Kidney capillary endothelial cell (primary cell): ENCODE measurements around the gene ATG7.
"Not testable (repeated sequence)": the region's sequence is repeated elsewhere in the genome, so short reads cannot be mapped to it uniquely, and the experiment has no call there.

ENCODE experiments used
- DNase-seq: peaks from one replicate; pipeline ENCODE4 v3.0.0-alpha.2; 2018; ENCODE audit warnings: low spot score

Gene ATG7

GRCh38 chr3:11592445-11593298 lies 320.5 kb downstream of the ATG7 start:
- DNase-seq: no peak

- no peak for DNase-seq
Observed at GRCh38 chr3:11593318-11594034, 321.3 kb downstream of the ATG7 start.

DNA sequence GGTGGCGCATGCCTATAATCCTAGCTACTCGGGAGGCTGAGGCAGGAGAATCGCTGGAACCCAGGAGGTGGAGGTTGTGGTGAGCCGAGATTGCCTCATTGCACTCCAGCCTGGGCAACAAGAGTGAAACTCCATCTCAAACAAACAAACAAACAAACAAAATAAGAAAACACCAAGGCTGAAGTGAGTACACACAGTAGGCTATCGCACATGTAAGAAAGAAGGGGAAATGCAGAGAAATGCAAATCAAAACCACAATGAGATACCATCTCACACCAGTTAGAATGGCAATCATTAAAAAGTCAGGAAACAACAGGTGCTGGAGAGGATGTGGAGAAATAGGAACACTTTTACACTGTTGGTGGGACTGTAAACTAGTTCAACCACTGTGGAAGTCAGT lies 322.8 kb downstream of the ATG7 start:
- DNase-seq: not testable (repeated sequence)

DNA sequence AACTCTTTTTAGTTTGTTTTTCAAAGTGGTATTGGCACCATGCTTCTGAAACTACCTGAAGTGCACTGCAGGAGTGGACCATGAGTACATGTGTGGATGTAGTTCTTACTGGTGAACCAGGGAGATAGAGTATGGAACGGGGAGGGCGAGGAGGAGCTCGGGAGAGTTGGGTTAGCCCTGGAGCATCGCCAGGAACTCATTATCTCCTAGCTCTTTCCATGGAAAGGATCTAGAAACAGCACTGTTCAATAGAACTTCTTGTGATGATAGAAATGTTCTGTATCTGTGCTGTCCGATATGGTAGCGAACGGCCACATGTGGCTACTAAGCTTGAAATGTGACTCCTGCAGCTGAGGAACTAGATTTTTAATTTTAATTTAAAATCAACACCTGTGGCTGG lies 324.2 kb downstream of the ATG7 start:
- DNase-seq: no peak

GRCh38 chr3:11600501-11601282 lies 328.5 kb downstream of the ATG7 start:
- DNase-seq: peak; percentile 98

DNA sequence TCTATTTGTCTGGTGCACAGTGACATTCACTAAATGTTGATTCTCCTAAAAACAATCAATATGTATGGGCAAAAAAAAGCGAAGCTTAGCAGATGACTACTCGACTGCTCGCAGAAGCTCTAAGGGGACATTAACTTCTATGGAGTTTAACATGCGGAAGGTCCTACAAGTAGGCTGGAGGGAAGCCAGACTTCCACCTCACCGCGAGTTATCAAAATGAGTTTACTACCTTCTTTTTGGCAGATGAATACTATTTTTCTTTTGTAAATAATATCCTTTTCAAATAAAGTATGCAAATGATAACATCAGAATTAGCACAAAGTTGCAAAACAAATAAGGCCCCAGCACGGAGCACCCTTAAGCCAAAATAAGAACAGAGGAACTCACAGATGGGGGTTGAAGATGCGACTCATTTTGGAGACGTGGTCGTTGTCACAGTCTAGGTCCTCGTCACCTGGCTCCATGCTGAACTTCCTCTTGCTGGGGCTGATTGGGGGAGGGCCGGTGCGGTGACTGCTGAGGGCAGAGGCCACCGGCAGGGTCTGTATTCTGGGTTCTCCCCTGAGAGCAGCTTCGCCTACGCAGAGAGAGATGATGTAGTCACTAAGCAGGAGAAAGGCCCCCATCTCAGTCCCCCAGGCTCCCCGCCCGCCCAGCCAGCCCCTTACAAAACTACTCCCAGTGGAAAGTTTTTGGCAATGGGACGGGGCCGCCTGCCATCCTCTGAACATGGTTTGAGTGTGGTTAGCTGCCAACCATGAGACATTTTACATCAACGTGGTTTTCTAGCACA lies 329.4 kb downstream of the ATG7 start:
- DNase-seq: no peak

DNA sequence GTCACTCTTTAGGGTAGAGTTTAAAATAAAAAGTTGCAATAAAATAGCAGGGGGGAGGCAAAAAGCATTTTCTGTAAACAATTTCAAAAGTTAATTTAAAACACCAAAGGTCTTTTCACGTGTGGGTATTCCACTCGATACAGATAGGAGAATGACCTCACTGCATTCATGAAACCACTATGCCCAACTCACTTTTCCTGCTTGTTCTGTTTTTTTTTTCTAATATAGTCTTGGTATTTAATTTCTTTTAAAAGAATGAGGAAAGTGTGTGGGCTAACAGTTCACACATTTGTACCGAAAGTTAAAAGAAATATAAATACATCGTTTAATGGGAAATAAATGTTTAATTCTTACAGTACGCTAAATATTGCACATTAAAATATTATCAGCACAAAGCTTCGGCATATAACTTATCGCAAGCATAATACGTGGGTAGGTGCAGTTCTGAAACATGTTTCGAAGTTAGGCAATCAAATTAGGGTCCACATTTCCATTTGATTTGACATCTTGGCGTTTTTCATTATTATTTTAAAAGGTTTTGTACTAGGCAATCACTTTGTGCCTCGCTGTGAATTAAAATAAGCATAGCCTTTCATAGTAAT lies 330.1 kb downstream of the ATG7 start:
- DNase-seq: no peak

DNA sequence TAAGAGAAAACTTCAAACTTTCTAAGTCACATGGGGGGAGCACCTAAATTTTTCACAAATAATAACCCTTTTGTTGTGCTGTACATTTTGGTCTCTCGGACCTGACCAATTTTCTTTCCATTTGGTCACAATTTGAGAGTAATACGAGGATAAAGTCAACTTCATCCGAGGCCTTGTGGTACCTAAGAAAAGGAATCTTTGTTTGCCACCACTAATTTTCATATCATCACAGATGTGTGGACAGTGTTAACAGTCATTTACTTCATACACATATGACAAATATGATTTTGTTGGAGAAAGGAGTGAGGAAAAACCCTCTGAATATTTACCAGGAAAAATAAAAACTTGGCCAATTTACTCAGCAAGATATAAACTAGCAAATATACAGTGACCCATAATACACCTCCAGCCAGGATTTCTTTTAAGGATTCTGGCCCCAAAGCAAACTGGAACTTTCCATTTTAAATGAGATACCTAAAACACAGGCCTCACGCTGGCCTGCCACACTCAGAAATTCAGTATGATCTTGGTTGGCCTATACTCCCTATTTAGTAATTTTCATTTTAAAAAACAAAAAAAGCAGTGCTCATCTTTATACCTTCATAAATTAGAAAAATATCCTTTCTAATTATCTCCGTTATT lies 330.8 kb downstream of the ATG7 start:
- DNase-seq: no peak

DNA sequence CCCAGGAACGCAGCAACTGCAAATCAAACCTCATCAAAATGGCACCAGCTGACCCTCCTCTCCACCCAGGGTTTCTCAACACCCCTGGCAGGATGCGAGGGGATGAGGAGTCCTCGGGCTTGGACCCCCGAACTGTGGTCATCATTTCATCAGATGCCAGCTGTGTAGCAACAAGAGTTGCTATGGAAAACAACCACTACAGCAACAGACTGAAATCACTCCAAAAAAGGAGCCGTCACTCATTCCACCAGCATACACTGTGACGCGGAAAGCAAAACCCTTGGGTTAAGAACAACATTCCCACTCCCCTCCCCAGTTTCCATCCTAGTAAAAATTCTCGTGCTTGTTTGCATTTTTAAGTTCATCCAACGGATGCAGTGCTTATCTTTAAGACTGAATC lies 331.4 kb downstream of the ATG7 start:
- no peak for DNase-seq

- DNase-seq: no peak
Observed at GRCh38 chr3:11604139-11604892, 332.1 kb downstream of the ATG7 start.

GRCh38 chr3:11605398-11605797 lies 333.2 kb downstream of the ATG7 start:
- DNase-seq: no peak

- no peak for DNase-seq
Observed at GRCh38 chr3:11606090-11606784, 334.0 kb downstream of the ATG7 start.

DNA sequence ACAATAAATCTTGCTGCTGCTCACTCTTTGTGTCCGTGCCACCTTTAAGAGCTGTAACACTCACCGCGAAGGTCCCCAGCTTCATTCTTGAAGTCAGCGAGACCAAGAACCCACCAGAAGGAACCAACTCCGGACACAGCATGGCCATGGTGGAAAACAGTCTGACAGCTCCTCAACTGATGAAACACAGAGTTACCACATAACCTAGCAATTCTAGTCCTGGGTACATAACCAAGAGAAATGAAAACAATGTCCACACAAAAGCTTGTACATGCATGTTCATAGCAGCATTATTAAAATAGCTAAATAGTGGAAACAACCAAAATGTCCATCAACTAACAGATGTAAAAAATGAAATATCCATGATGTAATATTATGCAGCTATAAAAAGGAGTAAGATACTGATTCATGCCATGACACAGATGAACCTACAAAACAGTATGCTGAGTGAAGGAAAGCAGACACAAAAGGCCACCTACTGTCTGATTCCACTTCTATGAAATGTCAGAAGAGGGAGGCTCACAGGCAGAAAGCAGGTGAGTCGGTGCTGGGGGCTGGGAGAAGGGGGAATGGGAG lies 334.8 kb downstream of the ATG7 start:
- no peak for DNase-seq
